NCI-H774 (cell line): ENCODE results near the gene LINGO4.
A peak's percentile ranks its signal among the peaks of the same experiment; 100 is the strongest.

Experiments used
- DNase-seq: peaks from one replicate; lab custom pipeline; 2025; lab: John Stamatoyannopoulos, UW

Gene LINGO4

GRCh38 chr1:151813271-151813977 is 8.2 kb upstream of the LINGO4 start:
- DNase-seq = no peak

- no peak for DNase-seq
Measured at GRCh38 chr1:151811181-151811580, 6.0 kb upstream of the LINGO4 start.

DNA sequence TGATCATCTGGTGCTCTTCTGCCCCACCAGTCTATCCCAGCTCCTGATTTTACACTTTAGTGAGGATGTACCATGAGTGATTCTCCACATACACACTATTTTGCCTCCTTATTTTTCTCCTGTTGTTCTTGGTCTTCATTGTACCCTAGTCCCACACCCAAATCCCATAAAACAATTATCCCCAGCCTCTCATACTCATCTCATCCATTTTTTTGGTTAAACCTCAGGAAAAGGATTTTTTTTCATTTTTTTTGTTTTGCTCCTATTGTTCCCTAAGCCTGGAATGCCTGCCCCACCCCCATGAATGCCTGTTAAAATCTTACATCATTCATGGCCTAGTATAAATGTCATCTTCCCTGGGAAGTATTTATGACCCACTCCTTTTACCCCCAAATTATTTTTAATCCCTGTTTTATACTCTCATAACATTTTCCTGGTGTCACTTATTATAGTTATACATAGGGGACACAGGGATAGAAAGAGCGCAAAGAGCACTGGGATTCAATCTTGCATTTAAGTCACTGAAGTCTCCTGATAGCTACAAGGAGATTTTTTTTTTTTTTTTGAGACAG is 4.9 kb upstream of the LINGO4 start:
- DNase-seq = no peak

GRCh38 chr1:151809290-151809984 is 4.2 kb upstream of the LINGO4 start:
- DNase-seq = no peak

DNA sequence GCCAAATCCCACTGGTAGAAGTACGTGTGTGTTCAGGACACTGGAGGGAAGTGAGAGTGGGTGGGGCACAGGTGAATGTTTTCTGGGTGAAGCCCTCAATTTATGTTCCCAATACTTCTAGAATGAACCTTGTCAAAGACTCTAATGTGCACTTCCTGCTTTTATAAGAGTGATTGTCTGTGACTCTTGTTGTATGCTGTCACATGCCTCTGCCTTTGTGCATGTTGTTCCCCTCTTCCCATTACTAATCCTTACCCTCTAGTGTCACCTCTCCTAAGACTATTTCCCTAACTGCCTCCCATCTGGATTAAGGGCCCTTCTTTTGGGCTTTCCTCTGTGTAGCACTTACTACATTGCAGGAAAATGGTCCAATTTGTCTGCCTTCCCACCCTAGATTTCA is 2.5 kb upstream of the LINGO4 start:
- no peak for DNase-seq

- no peak for DNase-seq
Measured at GRCh38 chr1:151807131-151807530, 1.9 kb upstream of the LINGO4 start.

DNA sequence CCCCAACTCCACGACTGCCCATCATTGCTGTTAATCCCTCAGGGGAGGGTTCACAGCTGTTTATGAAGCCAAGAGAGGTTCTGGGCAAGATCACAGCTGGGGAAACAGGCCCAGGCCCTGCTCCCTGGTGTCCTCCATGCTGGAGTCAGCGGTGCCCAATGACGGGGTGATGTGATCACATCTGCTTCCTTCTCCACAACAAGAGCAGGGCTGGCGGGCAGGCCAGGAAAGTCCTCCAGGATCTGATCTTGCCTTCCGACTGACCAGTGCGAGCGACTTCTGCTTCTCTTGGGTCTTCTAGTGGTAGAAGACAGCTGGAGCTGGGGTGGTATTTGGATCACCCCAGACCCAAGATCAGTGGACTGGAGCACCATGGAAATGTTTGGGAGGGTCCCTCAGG is 951 bp upstream of the LINGO4 start:
- no peak for DNase-seq

DNA sequence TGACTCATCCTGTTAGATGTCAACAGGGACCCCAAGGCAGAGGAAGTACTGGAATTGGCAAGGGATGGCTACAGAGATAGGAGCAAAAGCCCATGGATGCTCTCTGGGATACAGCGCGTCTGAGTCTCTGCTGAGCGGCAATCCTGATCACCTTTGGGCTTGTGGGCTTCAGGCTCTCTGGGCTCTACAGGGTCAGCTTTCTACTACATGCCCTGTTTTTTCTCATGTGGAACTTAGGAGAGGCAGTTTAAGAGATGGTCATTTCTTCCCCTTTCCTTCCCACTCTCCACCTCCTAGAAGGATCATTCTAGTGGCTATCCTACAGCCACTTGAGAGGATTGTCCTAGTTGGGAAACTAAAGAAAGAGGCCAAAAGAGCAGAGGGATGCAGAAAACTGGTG is 1.3 kb downstream of the LINGO4 start:
- no peak for DNase-seq

DNA sequence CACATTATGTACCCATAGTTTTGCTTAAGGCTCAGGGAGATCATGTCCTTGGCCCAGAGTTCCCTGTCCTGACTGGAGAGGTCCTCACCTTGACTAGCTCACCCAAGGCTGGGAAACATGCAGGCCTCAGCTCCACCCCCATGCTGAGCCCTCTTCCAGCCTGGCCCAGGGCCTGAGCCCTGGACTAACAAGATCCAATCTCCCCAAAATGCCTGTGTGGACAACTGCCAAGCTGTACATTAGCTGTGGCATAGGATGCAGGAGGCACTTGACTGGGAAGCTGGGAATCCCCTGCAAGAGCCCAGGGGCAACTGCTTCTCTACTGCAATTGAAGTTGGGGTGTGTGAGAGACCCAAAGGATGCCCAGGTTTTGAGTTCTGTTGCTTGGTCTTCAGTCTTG is 2.1 kb downstream of the LINGO4 start:
- no peak for DNase-seq

GRCh38 chr1:151802372-151802771 is 2.8 kb downstream of the LINGO4 start:
- no peak for DNase-seq

- DNase-seq = no peak
Measured at GRCh38 chr1:151801846-151802245, 3.4 kb downstream of the LINGO4 start.

GRCh38 chr1:151801310-151801820 is 3.9 kb downstream of the LINGO4 start:
- no peak for DNase-seq

DNA sequence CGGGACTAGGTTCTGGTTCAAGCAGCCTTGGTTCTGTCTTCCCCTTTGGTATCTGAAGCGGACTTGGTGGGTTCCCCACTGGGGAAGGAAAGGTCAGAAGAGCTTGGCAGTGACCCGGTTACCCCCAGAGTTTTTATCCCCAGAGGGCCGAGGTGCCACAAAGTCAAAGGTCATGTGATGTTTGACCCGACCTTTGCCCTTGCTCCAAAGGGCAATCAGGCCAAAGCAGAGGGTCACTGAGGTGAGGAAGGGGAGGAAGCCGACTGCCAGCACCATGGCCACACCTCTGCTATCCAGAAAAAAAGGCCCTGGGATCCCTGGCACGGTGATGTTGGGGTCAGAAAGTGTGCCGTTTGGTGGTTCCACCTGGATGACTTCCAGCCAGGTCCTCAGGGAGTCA is 4.4 kb downstream of the LINGO4 start:
- DNase-seq = no peak

- DNase-seq = no peak
Measured at GRCh38 chr1:151799179-151800022, 5.8 kb downstream of the LINGO4 start.

- no peak for DNase-seq
Measured at GRCh38 chr1:151798571-151798970, 6.6 kb downstream of the LINGO4 start.

DNA sequence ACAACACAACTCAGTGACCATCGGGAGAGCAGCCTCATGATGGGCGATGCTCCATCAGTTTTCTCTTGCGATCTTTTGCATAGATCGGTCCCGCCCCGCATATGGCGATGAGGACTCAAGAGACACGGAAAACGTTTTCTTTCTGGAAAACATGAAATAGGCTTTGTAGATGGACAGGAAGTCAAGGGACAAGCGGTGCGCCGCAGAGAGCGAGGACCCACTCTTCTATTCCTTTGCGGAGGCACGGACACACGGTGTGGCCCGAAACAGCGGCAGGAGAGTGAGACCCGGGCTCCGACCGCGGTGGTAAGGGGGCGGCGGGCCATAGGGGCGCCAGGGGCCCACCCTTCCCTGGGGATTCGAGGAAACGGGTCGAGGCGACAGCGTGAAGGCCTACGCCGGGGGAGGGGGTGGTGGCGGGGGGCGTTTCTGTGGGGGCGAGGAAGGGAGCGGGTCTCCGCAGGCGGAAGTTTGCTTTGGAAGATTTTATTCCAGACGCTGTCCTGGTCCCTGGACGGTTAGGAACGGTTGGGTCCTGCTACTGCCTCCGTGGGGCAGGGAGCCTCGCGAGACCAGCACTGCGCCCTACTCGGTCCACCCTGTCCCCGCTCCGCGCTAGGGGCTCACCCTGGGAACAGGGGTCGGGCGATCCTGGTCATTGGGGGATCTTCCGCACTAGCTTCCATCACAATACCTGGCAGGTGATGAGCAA is 14.1 kb downstream of the LINGO4 start:
- no peak for DNase-seq

GRCh38 chr1:151790071-151790939 is 14.9 kb downstream of the LINGO4 start, which contains the start of gene TDRKH:
TSS of gene TDRKH (minus strand) at chr1:151790500. CDS start at chr1:151783022, 7,478 bp downstream.
- DNase-seq = peak; percentile 99

- DNase-seq = no peak
Measured at GRCh38 chr1:151787689-151788088, 17.5 kb downstream of the LINGO4 start.

GRCh38 chr1:151783796-151784195 is 21.4 kb downstream of the LINGO4 start:
- DNase-seq = no peak

GRCh38 chr1:151782741-151783140 is 22.5 kb downstream of the LINGO4 start:
- no peak for DNase-seq
